GM19239 (cell line): ENCODE measurements around the gene ADGRA3.
"Not testable (repeated sequence)": the region's sequence is repeated elsewhere in the genome, so short reads cannot be mapped to it uniquely, and the experiment has no call there.

Experiments used
- DNase-seq: peaks from one replicate; pipeline ENCODE4 v3.0.0; 2011; ENCODE audit warnings: low spot score; ENCODE audit not compliant: insufficient read length
- FAIRE-seq: peaks from 2 replicates; lab custom pipeline; 2011; peaks lifted over from hg19 to GRCh38; lab: Jason Lieb, UNC

Gene ADGRA3

DNA sequence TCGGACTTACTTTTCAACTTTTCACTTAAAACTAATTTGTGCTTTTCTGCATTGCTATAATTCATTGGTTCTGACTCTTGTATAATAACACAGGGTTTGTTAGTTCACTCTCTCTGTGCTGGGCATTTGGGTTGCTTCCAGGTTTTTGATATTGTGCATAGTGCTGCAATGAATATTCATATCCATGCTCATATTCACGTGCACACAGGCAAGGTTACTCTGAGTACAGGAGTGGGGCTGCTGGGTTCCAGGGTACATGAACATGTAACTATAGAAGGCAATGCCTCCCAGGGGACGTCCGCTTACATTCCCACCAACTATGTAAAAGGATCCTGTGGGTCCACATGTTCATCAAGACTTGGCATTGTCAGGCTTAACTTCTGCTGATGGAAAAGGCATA is 117.2 kb downstream of the ADGRA3 start:
- no peak for DNase-seq
- FAIRE-seq, result no peak

- FAIRE-seq, result no peak
- no peak for DNase-seq
These were observed 124.3 kb downstream of the ADGRA3 start for GRCh38 chr4:22391551-22391950.

GRCh38 chr4:22389240-22389870 is 126.5 kb downstream of the ADGRA3 start:
- FAIRE-seq (peak; percentile 54), DNase-seq (peak; percentile 0)

DNA sequence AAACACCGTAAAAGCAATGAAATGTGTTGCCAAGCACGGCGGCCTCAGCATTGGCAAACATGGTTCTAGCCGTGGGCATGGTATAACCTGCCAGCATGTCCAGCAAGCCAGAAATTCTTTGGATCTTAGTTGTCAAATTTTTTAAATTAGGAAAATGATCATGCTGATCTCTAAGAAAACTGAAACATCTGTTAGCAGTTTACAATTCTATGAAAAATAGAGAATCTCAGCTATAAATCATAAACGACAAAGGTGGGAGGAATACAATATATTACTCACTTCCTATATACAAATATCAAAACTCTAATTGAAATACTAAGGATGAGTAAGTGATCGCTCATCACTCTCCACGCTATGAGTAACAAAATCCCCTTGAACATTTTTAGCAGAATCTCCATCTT is 130.3 kb downstream of the ADGRA3 start:
- no peak for DNase-seq
- no peak for FAIRE-seq

DNA sequence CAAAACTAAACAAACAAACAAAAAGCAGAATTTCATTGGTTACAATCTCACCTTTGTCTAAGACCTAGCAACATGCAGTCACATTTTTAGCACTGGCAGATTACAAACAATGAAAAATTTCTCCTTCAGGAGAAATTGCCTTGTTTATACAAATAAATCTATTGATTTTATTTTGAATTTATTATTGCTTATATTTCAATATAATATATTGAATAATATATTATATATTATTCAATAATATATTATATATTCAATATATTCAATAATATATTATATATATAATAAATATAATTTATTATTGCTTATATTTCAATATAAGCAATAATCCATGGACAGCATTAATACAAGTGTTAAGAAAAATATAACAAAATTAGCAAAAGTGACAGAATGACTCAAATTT is 131.7 kb downstream of the ADGRA3 start:
- DNase-seq, result no peak
- FAIRE-seq, result no peak

DNA sequence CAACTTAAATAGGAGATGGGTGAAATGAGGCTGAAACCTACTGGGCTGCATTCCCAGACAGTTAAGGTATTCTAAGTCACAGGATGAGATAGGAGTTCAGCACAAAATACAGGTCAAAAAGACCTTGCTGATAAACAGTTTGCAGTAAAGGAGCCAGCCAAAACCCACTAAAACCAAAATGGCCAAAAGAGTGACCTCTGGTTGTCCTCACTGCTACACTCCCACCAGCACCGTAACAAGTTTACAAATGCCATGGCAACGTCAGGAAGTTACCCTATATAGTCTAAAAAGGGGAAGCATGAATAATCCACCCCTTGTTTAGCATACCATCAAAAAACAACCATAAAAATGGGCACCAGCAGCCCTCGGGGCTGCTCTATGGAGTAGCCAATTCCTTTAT is 133.7 kb downstream of the ADGRA3 start:
- not testable (repeated sequence) for DNase-seq, FAIRE-seq

DNA sequence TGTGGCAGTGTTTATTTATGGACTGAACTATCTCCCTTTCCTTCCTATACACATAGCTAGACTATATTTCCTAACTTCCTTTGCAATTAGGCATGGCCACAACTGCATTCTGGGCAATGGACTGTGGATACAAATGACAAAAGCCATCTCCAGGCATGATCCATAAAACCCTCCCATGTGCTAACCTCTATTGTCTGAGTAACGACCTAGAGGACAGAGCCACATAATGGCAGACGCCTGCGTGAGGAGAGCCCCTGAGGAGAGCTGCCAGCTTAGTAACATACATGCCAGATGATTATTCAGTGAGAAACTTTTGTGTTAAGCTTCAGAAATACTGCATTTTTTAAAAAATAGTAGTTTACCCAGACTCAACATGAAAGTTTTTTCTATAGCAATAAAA is 142.9 kb downstream of the ADGRA3 start:
- no peak for DNase-seq
- FAIRE-seq, result no peak

DNA sequence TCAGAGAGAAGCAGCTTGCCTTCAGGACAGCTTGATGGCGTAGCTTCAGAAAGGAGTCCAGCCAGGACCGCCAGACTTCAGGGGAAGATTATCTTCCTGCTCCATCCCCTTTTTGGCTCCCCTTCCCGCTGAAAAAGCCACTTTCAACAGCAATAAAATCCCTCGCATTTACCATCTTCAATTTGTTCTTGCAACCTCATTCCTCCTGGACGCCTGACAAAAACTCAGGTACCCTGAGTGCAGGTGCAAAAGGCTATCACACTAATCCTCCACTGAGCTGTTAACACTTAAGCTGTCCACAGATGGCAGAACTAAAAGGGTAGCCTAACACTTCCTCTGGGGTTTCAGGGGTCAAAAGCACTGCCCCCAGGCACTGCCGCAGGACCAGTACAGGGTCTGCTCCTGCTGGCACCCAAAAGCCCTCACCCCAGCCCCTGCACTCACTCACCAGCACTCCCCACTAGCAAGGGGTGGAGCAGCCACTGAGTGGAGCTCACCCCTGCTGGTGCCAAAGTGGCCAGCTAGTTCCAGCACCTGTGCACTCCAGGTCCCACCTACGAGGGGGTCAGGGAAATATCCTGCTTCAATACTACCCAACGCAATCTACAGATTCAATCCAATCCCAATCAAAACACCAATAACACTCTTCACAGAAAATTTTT is 145.8 kb downstream of the ADGRA3 start:
- DNase-seq, result no peak
- no peak for FAIRE-seq

DNA sequence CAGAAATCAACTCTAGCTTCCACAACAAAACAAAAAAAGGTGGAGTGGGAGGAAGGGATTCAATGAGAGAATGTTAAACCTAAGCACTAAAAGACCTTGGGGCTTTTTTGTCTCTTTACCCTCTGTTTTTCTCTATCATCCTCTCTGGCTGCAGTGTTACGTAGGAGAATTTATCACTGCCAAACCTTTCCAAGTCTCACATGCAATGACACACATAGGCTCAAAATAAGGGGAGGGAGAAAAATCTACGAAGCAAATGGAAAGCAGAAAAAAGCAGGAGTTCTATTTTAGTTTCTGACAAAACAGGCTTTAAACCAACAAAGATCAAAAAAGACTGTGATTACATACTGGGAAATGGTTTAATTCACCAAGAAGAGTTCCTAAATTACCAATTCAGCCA is 152.1 kb downstream of the ADGRA3 start:
- no peak for DNase-seq
- no peak for FAIRE-seq

DNA sequence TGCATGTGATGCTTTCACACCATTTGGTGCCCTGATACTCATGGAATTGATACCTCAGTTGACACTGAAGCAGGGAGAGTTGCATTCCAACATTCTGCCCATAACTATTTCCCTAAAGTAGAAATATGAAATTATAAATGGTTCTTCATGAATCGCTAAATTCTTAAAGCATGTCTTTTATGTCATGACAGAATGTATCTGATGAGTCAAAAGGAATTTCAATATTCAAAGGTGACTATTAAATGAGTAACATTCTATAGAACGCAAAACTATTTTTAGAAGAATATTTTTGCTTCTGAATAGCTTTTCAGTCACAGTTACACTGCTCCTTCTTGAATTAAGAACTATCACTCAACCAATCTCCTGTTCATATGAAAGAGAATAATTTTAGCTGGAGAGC is 152.8 kb downstream of the ADGRA3 start:
- no peak for FAIRE-seq

DNA sequence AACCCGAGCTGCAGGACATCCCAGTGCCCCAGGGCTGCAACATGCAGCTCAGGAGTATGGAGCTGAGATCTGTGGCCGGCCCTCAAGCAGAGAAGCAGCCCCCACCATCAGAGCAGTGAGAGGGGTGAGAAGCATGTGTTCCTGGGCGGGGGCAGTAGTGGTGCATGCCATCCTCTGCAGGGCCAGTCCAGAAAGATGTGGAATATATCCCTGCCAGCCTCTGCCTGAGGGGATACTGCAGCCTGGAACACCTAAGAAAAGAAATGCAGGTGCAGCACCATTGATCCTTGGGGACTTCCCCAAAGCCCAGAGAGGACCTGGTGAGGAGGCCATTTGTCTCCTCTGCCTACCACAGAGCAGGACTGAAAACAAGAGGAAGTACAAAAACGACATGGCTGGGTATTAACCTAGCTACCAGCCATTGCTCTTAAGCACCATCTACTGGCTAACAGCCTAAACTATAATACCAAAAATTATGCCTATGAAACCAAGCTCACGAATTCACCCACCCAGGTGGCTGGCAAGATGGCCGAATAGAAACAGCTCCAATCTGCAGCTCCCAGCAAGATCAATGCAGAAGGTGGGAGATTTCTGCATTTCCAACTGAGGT is 158.8 kb downstream of the ADGRA3 start:
- DNase-seq (no peak), FAIRE-seq (no peak)

More for the DNA sequence above, 152.8 kb downstream of the ADGRA3 start:
- no peak for DNase-seq

GRCh38 chr4:22348410-22348809 is 167.5 kb downstream of the ADGRA3 start:
- DNase-seq (no peak), FAIRE-seq (no peak)

DNA sequence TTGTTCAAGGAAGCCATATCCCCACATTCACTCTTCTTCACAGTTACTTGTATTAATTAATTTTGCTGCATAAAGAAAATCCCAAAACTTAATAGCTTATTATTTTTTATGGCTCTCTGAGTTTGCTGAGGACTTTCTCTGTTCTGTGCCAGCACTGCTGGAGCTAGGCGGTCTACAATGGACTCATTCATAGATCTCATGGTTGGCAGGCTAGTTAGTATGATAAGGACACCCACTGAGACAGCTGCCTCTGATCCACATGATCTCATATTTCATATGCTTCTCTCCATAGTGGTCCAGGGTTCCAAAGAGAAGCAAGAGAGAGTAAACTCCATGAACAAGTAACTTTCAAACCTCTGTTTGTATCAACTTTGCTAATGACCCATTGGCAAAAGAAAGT is 170.2 kb downstream of the ADGRA3 start:
- DNase-seq, result no peak
- FAIRE-seq, result no peak

- FAIRE-seq, result no peak
These were observed 170.8 kb downstream of the ADGRA3 start for GRCh38 chr4:22345055-22345454.

DNA sequence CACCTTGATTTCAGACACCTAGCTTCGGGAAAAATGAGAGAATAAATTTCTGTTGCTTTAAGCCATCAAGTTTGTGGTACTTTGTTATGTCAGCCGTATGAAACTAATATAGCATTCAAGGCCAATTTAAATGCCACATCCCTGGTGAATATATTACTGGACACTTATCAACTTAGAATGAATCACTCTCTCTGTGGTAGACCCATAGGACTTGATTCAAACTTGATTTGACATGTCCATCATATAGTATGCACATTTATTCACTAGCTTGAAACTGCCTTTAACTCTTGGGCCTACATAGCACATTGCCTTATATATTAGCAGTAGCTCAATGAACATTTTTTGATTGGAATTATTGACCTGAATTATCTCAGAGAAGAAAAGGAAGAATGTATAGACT is 172.3 kb downstream of the ADGRA3 start:
- DNase-seq (no peak), FAIRE-seq (no peak)

More at GRCh38 chr4:22345055-22345454, 170.8 kb downstream of the ADGRA3 start:
- DNase-seq, result no peak

DNA sequence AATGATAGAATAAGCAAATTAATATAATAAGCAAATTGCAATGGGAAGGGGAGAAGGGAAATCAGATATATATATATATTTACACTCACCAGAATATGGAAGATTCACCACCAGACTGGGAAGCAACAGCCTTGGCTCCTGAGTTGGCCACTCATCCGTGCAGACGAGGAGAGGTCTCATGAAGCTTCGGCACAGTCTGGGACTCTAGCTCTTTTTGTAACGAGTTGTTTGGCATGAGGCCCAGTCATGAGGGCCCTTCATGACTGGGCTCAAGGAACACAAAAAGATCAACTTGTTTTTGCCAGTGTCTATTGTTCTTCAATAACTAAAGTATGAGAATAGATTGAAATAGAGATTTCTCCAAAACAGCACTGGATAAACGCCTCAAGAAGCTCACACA is 176.4 kb downstream of the ADGRA3 start:
- FAIRE-seq, result no peak
- no peak for DNase-seq

- no peak for FAIRE-seq
These were observed 177.1 kb downstream of the ADGRA3 start for GRCh38 chr4:22338796-22339195.

More at GRCh38 chr4:22338796-22339195, 177.1 kb downstream of the ADGRA3 start:
- no peak for DNase-seq
